Measurements from ENCODE around the gene NOSTRIN. TPM values are rescaled to one million over a fixed set of nuclear protein-coding genes. Genes with fewer than 3 reads are reported as not detected.

The NOSTRIN gene
- total and polyA plus RNA-seq, 2 donors (not counting 3 experiments of a cell fraction or from before 2014, with no cell fraction given), result 0.03 to 0.75 TPM

GRCh38 chr2:168772704-168773103 is 29.7 kb upstream of the NOSTRIN start:
- intact Hi-C loops (cut with micrococcal nuclease) (loop anchor here (1.0 to 5.0 kb wide), 4 partner anchors 148 to 449 kb away; no protein-coding TSS in a partner anchor), dilution Hi-C loops (cut with MboI; ENCODE audit: extremely low pct_ligation_motif_present, low sequenced_read_pairs) (no loop called here)
- H3K9me1 ChIP-seq (replicated peaks; ENCODE audit: control insufficient read depth, extremely low read depth, insufficient read depth, low read length), result no peaks in the 10 kb centered on the region
- CTCF ChIA-PET, result interaction anchor here (1.3 to 5.1 kb wide), 4 partner anchors 17 to 425 kb away, joined by 3 to 79 read pairs (median 8); no protein-coding TSS in a partner anchor
- no peaks in the 10 kb centered on the region for H3K9me3 ChIP-seq (replicated peaks; ENCODE audit: control insufficient read depth, insufficient read depth, low read length)
- H3K79me2 ChIP-seq (ENCODE audit: control insufficient read depth, insufficient read depth, low read length), result no peaks in the 10 kb centered on the region
- peaks cover 4% of the 10 kb centered on the region for H3K4me1 ChIP-seq (ENCODE audit: control insufficient read depth, extremely low read depth, insufficient read depth, low read length)
- no peak overlapping the region for H2AFZ ChIP-seq (ENCODE audit: low read depth, low read length)
- no peaks in the 10 kb centered on the region for H3K27me3 ChIP-seq (ENCODE audit: control insufficient read depth in 2 of 2, insufficient read depth in 2 of 2, low read length in 2 of 2)
- no peak overlapping the region for H3K4me2 ChIP-seq (ENCODE audit: insufficient read depth, low read length)
- no peak for TF ChIP-seq MAX (IDR thresholded peaks at IDR 0.05; ENCODE audit: insufficient read depth, insufficient read length)
- TF ChIP-seq JUN (IDR thresholded peaks at IDR 0.05; ENCODE audit: borderline replicate concordance, insufficient read depth, insufficient read length, low read depth), result no peak
- TF ChIP-seq MYC (IDR thresholded peaks at IDR 0.05; ENCODE audit: low read depth, low read length), result no peak
- TF ChIP-seq POLR2AphosphoS5 (IDR thresholded peaks at IDR 0.05; ENCODE audit: insufficient read depth, low read depth, low read length), result no peak
- no peak for TF ChIP-seq GATA2 (IDR thresholded peaks at IDR 0.05; ENCODE audit: insufficient read depth, insufficient read length, low read depth, low read length)
- TF ChIP-seq POLR2A (IDR thresholded peaks at IDR 0.05; ENCODE audit: low read depth, low read length), result no peak
- TF ChIP-seq EZH2 (IDR thresholded peaks at IDR 0.05; ENCODE audit: borderline replicate concordance, low read depth, low read length, severe bottlenecking), result no peak
- TF ChIP-seq FOS (IDR thresholded peaks at IDR 0.05; ENCODE audit: borderline replicate concordance, insufficient read depth, low read length), result no peak
- FAIRE-seq, result no peak
- H3K9ac ChIP-seq (replicated peaks; ENCODE audit: extremely low read depth, insufficient read depth, low read length), result no peak overlapping the region
- DNase-seq (ENCODE audit: low read depth, low spot score), result no peak
- POLR2A ChIA-PET, result no interaction called here
- H3K4me3 ChIP-seq (replicated peaks in 1 of 3; ENCODE audit: insufficient read depth in 1 of 3, low read depth in 1 of 3, low read length in 3 of 3), result no peak overlapping the region
- H3K27ac ChIP-seq (ENCODE audit: insufficient read depth, low read depth, low read length), result no peak overlapping the region
- no TSS peak for BruUV-seq (replicated peaks)
- H3K36me3 ChIP-seq (ENCODE audit: control insufficient read depth in 2 of 2, extremely low read depth in 1 of 2, insufficient read depth in 2 of 2, low read length in 2 of 2), result no peaks in the 10 kb centered on the region
- no peaks in the 10 kb centered on the region for H4K20me1 ChIP-seq (replicated peaks; ENCODE audit: control insufficient read depth, extremely low read depth, insufficient read depth, low read length)

- no TSS peak for BruUV-seq (replicated peaks)
- FAIRE-seq, result no peak
- ChIA-PET POLR2A (no interaction called here), CTCF (interaction anchor here (0.9 to 5.1 kb wide), 7 partner anchors 17 to 359 kb away, joined by 3 to 79 read pairs (median 4); no protein-coding TSS in a partner anchor)
- H3K9me3 ChIP-seq (replicated peaks; ENCODE audit: control insufficient read depth, insufficient read depth, low read length), result no peaks in the 10 kb centered on the region
- H3K4me2 ChIP-seq (ENCODE audit: insufficient read depth, low read length), result no peak overlapping the region
- no peak overlapping the region for H3K4me3 ChIP-seq (replicated peaks in 1 of 3; ENCODE audit: insufficient read depth in 1 of 3, low read depth in 1 of 3, low read length in 3 of 3)
- no peak overlapping the region for H2AFZ ChIP-seq (ENCODE audit: low read depth, low read length)
- dilution Hi-C loops (cut with MboI; ENCODE audit: extremely low pct_ligation_motif_present, low sequenced_read_pairs), result no loop called here
- H3K9me1 ChIP-seq (replicated peaks; ENCODE audit: control insufficient read depth, extremely low read depth, insufficient read depth, low read length), result no peaks in the 10 kb centered on the region
- no peaks in the 10 kb centered on the region for H3K36me3 ChIP-seq (ENCODE audit: control insufficient read depth in 2 of 2, extremely low read depth in 1 of 2, insufficient read depth in 2 of 2, low read length in 2 of 2)
- H3K27ac ChIP-seq (ENCODE audit: insufficient read depth, low read depth, low read length), result no peak overlapping the region
- no peaks in the 10 kb centered on the region for H3K27me3 ChIP-seq (ENCODE audit: control insufficient read depth in 2 of 2, insufficient read depth in 2 of 2, low read length in 2 of 2)
- intact Hi-C loops (cut with micrococcal nuclease), result loop anchor here (1.0 to 5.0 kb wide), 4 partner anchors 147 to 448 kb away; no protein-coding TSS in a partner anchor
- no peak for DNase-seq (ENCODE audit: low read depth, low spot score)
- TF ChIP-seq GATA2 (IDR thresholded peaks at IDR 0.05; ENCODE audit: insufficient read depth, insufficient read length, low read depth, low read length), result no peak
- TF ChIP-seq FOS (IDR thresholded peaks at IDR 0.05; ENCODE audit: borderline replicate concordance, insufficient read depth, low read length), result no peak
- no peak for TF ChIP-seq MAX (IDR thresholded peaks at IDR 0.05; ENCODE audit: insufficient read depth, insufficient read length)
- TF ChIP-seq MYC (IDR thresholded peaks at IDR 0.05; ENCODE audit: low read depth, low read length), result no peak
- no peak for TF ChIP-seq CTCF (IDR thresholded peaks at IDR 0.05; ENCODE audit: extremely low read depth in 1 of 2, insufficient read depth in 1 of 2, low read depth in 1 of 2, low read length in 2 of 2)
- no peak for TF ChIP-seq EZH2 (IDR thresholded peaks at IDR 0.05; ENCODE audit: borderline replicate concordance, low read depth, low read length, severe bottlenecking)
- TF ChIP-seq POLR2A (IDR thresholded peaks at IDR 0.05; ENCODE audit: low read depth, low read length), result no peak
- TF ChIP-seq JUN (IDR thresholded peaks at IDR 0.05; ENCODE audit: borderline replicate concordance, insufficient read depth, insufficient read length, low read depth), result no peak
- TF ChIP-seq POLR2AphosphoS5 (IDR thresholded peaks at IDR 0.05; ENCODE audit: insufficient read depth, low read depth, low read length), result no peak
- no peaks in the 10 kb centered on the region for H3K79me2 ChIP-seq (ENCODE audit: control insufficient read depth, insufficient read depth, low read length)
- H3K9ac ChIP-seq (replicated peaks; ENCODE audit: extremely low read depth, insufficient read depth, low read length), result no peak overlapping the region
- peaks cover 4% of the 10 kb centered on the region for H3K4me1 ChIP-seq (ENCODE audit: control insufficient read depth, extremely low read depth, insufficient read depth, low read length)
- no peaks in the 10 kb centered on the region for H4K20me1 ChIP-seq (replicated peaks; ENCODE audit: control insufficient read depth, extremely low read depth, insufficient read depth, low read length)
Observed at GRCh38 chr2:168773128-168773527, 29.3 kb upstream of the NOSTRIN start.
